Endodermal cell (in vitro differentiated cells): ENCODE results near the gene E2F6. TPM values are rescaled to one million over a fixed set of nuclear protein-coding genes. Genes with fewer than 3 reads are reported as not detected.

ENCODE experiments used
- DNase-seq: peaks from one replicate; pipeline ENCODE4 v3.0.0-alpha.2; 2017
- H3K27ac ChIP-seq: 2 replicates; pipeline ENCODE4 v1.5.1; 2013; ENCODE audit warnings: mild to moderate bottlenecking, low read depth, low read length, moderate library complexity
- H3K27me3 ChIP-seq: 2 replicates; pipeline ENCODE4 v1.6.1; 2013; ENCODE audit warnings: mild to moderate bottlenecking, low read length, moderate library complexity; ENCODE audit not compliant: insufficient read depth, control insufficient read depth, poor library complexity, severe bottlenecking
- H3K36me3 ChIP-seq: 2 replicates; pipeline ENCODE4 v1.7.0; 2013; ENCODE audit warnings: mild to moderate bottlenecking, low read length, moderate library complexity; ENCODE audit not compliant: control insufficient read depth, insufficient read depth
- H3K4me1 ChIP-seq: one replicate; pipeline ENCODE4 v1.7.0; 2013; ENCODE audit warnings: low read length; ENCODE audit not compliant: control insufficient read depth, insufficient read depth
- H3K4me3 ChIP-seq: 2 replicates; pipeline ENCODE4 v1.5.1; 2013; ENCODE audit warnings: mild to moderate bottlenecking, low read length, moderate library complexity
- H3K9ac ChIP-seq: 2 replicates; pipeline ENCODE4 v1.6.1; 2013; ENCODE audit warnings: mild to moderate bottlenecking, low read length, moderate library complexity; ENCODE audit not compliant: poor library complexity, severe bottlenecking; ENCODE audit errors: extremely low read depth
- H3K9me3 ChIP-seq: 2 replicates; pipeline ENCODE4 v1.6.1; 2013; ENCODE audit warnings: mild to moderate bottlenecking, low read length, moderate library complexity; ENCODE audit not compliant: control insufficient read depth
- H3K27ac Mint-ChIP-seq: 2 replicates; pipeline ENCODE4 v1.8.0; 2020; ENCODE audit warnings: mixed read lengths
- H3K27me3 Mint-ChIP-seq: 2 replicates; pipeline ENCODE4 v1.8.0; 2021; ENCODE audit warnings: mild to moderate bottlenecking, mixed read lengths; ENCODE audit not compliant: insufficient read depth
- H3K36me3 Mint-ChIP-seq: 2 replicates; pipeline ENCODE4 v1.8.0; 2020; ENCODE audit warnings: low read depth, mixed read lengths
- H3K4me1 Mint-ChIP-seq: 2 replicates; pipeline ENCODE4 v1.8.0; 2020; ENCODE audit warnings: mixed read lengths
- H3K4me3 Mint-ChIP-seq: 2 replicates; pipeline ENCODE4 v1.8.0; 2020; ENCODE audit warnings: mild to moderate bottlenecking, moderate library complexity, mixed read lengths
- H3K9me3 Mint-ChIP-seq: 2 replicates; pipeline ENCODE4 v1.8.0; 2020; ENCODE audit warnings: mild to moderate bottlenecking, mixed read lengths
- CTCF ChIP-seq: fragments of 200-600 bp; sonication (generic); conservative IDR thresholded peaks from 2 replicates; pipeline ENCODE4 v1.5.0; 2021; ENCODE audit warnings: antibody characterized with exemption, mild to moderate bottlenecking
- WGBS, 2 experiments: methylation state at CpG; one replicate each; pipeline versions ENCODE4 v1.1.5 to v1.1.7; 2013; ENCODE audit warnings: missing lambda C conversion rate in 2 of 2, mixed read lengths in 1 of 2; ENCODE audit not compliant: insufficient coverage in 1 of 2, insufficient read length in 1 of 2; 5-methylcytosine and 5-hydroxymethylcytosine counted together
- long read RNA-seq, 4 experiments: library from polyadenylated mRNA in 2 of 4; library from RNA in 1 of 4; library from capped mRNA in 1 of 4; stranded (forward) in 3 of 4; unstranded in 1 of 4; transcript quantifications; one replicate each; pipeline ENCODE4 v2.0.0, GENCODE V29; 2020 to 2021; ENCODE audit warnings: inconsistent platforms in 1 of 4
- polyA plus RNA-seq, 2 experiments: library from polyadenylated mRNA; stranded (reverse); fragments of 50-300 nt; gene quantifications; one replicate each; pipeline ENCODE4 v1.2.3, GENCODE V29; 2013
- total RNA-seq, 2 donors: library from RNA; stranded (reverse); fragmentation: NEBNext Ultra II Directional in 1 of 2; extraction: Animal tissue kit (Norgen Biotek cat#: 25700) in 1 of 2; gene quantifications; 2 replicates in 1 of 2; 3 replicates in 1 of 2; pipeline ENCODE4 v1.2.1, GENCODE V29; 2021

E2F6 gene
- 10 to 100 TPM; 24.9 to 30.3 TPM for total RNA-seq
- polyA plus RNA-seq (2013, experiment 1 of 2) = 32.9 TPM
- 32.6 TPM for polyA plus RNA-seq (2013, experiment 2 of 2)
- long read RNA-seq, experiment 1, transcript E2F6-202 (7 exons, 3,218 nt) = major isoform, 6 of 17 reads
- long read RNA-seq, experiment 1, partial matches to known transcripts = 0 of 17 reads
- long read RNA-seq, experiment 1, other reads (novel, unspliced or antisense) = 9 of 17 reads
- long read RNA-seq, experiment 2, transcript E2F6-202 (7 exons, 3,218 nt) = major isoform, 35 of 67 reads
- long read RNA-seq, experiment 2, transcript E2F6-205 (8 exons, 1,253 nt) = minor isoform, 5 of 67 reads
- long read RNA-seq, experiment 2, transcript E2F6-206 (8 exons, 3,296 nt) = minor isoform, 6 of 67 reads
- long read RNA-seq, experiment 2, partial matches to known transcripts = 3 of 67 reads
- long read RNA-seq, experiment 2, other reads (novel, unspliced or antisense) = 11 of 67 reads
- long read RNA-seq, experiment 3, transcript E2F6-212 (6 exons, 3,191 nt) = minor isoform, 13 of 127 reads
- long read RNA-seq, experiment 3, transcript E2F6-202 (7 exons, 3,218 nt) = major isoform, 73 of 127 reads
- long read RNA-seq, experiment 3, transcript E2F6-206 (8 exons, 3,296 nt) = minor isoform, 7 of 127 reads
- long read RNA-seq, experiment 3, transcript E2F6-205 (8 exons, 1,253 nt) = minor isoform, 12 of 127 reads
- long read RNA-seq, experiment 3, partial matches to known transcripts = 1 of 127 reads
- long read RNA-seq, experiment 3, other reads (novel, unspliced or antisense) = 16 of 127 reads
- long read RNA-seq, experiment 4, transcript E2F6-202 (7 exons, 3,218 nt) = major isoform, 24 of 47 reads
- long read RNA-seq, experiment 4, partial matches to known transcripts = 2 of 47 reads
- long read RNA-seq, experiment 4, other reads (novel, unspliced or antisense) = 7 of 47 reads

GRCh38 chr2:11465485-11466306, at the start of gene E2F6:
Gene E2F6 (minus strand): TSS chr2:11466161. CDS start chr2:11465879, 282 bp downstream.
- DNase-seq = peak; percentile 98
- peak within 1 kb of the TSS; percentile 86 for H3K27ac Mint-ChIP-seq
- Histone ChIP-seq H3K27me3 (no peaks in the 10 kb centered on the region), H3K27ac (peak within 1 kb of the TSS; percentile 77), H3K4me1 (peaks cover 5% of the 10 kb centered on the region), H3K9ac (peak within 1 kb of the TSS; percentile 68), H3K36me3 (peaks cover 30% of the 10 kb centered on the region), H3K9me3 (no peaks in the 10 kb centered on the region), H3K4me3 (peak within 1 kb of the TSS; percentile 92)
- peaks cover 13% of the 10 kb centered on the region for H3K36me3 Mint-ChIP-seq
- peak within 1 kb of the TSS; percentile 64 for H3K4me3 Mint-ChIP-seq
- TF ChIP-seq CTCF = no peak
- peaks cover 2% of the 10 kb centered on the region for H3K9me3 Mint-ChIP-seq
- peaks cover 9% of the 10 kb centered on the region for H3K4me1 Mint-ChIP-seq
- no peaks in the 10 kb centered on the region for H3K27me3 Mint-ChIP-seq
- WGBS, 2 experiments = 2 to 7% methylated on average over 14 to 83 of the region's 86 CpGs

- DNase-seq = peak; percentile 77
- Mint-ChIP-seq H3K9me3 (no peaks in the 10 kb centered on the region), H3K36me3 (peaks cover 23% of the 10 kb centered on the region), H3K4me3 (peak overlapping the region; percentile 24), H3K27me3 (no peaks in the 10 kb centered on the region), H3K27ac (peak overlapping the region; percentile 79), H3K4me1 (peaks cover 63% of the 10 kb centered on the region)
- no peak for TF ChIP-seq CTCF
- Histone ChIP-seq H3K9ac (peak overlapping the region; percentile 31), H3K4me3 (peak overlapping the region; percentile 0), H3K9me3 (peaks cover 6% of the 10 kb centered on the region), H3K36me3 (peaks cover 35% of the 10 kb centered on the region), H3K4me1 (peaks cover 11% of the 10 kb centered on the region), H3K27ac (peak overlapping the region; percentile 77), H3K27me3 (no peaks in the 10 kb centered on the region)
- WGBS, 2 experiments = 64 to 68% methylated on average over 4 to 6 of the region's 6 CpGs
Observed at GRCh38 chr2:11515490-11515981, 49.6 kb upstream of the E2F6 start.
